HG02884 (cell line): ENCODE data around the gene TOLLIP.

Source experiments
- ATAC-seq: cut with Tn5 transposase; IDR thresholded peaks from one replicate; pipeline ENCODE4 v1.9.1; 2021; ENCODE audit warnings: mild to moderate bottlenecking, moderate library complexity; ENCODE audit not compliant: unreplicated experiment

The TOLLIP gene

DNA sequence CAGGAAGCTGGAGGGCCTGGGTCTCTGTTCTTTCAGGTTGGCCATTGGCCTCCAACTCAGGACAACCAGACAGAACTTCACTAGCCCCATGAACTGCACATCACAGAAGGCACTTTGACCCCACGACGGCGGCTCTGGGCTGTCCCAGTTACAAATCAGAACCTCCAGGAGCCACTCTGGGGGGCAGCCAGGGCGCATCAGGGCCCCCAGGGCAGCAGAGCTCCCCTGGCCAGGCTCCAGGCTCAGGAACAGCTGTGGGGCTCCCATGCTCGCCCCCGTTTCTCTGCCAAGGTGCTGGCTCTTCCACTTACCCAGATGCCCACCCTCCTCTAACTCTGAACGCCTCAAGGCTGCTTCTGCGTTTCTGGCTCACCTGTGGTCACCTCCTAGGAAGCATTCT is 25.5 kb downstream of the TOLLIP start:
- ATAC-seq = no peak

DNA sequence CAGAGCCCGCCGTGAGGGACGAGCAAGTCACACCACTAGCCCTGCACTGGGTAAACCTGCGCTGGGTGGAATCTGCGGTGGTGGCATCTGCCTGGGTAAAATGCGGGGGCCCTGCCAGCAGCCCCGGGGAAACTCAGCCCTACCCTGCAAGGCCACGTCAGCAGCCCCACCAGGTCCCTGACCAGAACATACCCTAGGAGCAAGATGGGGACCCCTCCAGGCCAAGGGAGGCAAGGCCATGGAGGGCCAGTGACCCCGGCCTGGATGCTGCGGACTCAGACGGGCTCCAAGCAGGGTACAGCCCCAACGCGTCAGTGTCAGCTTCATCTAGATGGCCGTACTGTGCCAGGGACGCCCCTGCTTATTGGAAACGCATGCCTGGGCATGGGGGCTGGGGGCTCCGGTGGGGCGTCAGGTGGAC is 26.3 kb downstream of the TOLLIP start:
- ATAC-seq = no peak

DNA sequence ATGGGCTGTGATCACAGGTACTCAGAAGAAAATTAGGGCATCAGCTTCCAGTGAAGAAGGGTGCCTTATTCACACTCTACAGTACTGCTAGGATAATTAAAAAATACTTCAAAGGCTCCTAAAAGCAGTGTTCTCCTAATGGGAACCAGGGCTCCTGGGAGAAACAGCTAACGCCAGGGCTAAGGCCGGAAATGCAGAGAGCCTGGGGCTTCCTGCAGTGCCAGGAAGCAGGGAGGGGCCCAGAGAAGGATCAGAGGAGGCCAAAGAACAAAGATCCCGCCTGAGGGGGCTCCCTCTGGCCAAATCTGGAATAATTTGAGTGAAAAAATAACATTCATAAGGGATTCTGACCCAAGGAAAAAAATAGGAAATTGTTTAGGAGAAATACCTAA is 27.5 kb downstream of the TOLLIP start:
- ATAC-seq = no peak

DNA sequence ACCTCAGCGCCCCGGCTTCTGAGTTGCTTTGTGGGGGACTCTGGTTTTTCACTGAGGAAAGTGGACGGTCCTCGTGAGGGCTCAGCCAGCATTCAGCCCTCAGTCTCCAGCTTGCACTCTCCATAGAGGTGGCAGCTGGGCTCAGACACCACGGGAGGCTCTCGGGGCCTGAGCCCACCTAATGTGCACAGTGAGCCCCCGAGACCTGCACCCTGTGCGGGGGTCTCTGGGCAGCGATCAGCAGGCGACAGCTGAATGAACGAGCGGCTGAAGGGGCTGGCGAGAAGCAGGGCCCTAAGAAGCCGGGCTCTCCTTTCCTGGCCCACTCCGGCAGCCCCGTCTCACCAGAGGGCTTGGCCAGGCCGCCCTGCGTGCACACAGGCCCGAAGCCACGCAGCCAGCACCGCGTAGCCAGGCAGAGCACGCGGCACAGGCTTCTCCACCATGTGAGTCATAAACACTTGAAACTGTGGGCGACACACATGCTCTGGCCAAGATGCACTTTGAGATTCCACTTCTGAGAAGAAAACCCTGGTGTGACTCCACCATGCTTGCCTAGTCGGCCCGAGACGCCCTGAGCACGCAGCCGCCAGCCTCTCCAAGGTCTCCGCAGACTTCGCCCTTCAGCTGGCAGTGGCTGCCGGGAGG is 28.0 kb downstream of the TOLLIP start:
- no peak for ATAC-seq

DNA sequence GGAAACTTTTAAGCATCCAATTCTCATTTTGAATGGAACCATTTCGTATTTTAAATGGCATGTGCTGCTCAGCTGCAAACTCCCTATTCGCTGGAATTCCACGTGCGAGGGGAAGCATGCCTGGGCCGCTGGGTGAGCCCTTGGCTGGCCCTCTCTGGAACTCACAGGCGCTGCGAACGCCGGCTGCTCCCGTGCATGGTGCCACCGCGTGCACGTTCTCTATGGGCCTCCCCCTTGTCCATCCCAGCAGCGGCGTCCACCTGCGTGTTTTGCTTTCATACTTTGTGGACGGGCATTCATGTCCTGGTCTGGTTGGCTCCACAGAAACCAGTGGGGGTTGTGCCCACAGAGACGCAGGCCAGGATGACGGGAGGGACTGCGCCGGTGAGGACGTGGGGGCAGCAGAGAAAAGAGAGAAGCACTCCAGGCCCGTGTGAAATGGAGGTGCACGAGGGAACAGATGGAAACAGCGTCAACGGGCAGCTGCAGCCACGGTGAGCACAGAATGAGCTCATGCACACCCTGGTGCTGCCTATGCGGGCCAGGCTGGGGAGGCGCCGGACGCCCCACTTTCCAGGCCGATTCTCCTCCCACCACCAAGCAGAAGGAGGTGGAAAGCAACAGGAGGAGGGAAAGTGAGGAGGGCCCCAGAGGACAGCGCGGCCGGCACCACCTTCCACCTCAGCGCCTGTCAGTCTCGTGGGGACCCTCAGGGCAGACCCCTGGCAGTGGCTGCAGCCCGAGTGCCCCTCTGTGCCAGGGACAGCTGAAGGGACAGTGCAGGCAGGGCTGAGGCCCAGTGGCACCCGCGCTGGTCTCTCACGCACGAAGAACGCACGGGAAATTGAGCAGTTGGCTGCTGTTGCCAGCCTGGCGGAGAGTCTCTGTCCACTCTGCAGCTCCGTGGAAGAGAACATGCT is 29.1 kb downstream of the TOLLIP start:
- no peak for ATAC-seq

DNA sequence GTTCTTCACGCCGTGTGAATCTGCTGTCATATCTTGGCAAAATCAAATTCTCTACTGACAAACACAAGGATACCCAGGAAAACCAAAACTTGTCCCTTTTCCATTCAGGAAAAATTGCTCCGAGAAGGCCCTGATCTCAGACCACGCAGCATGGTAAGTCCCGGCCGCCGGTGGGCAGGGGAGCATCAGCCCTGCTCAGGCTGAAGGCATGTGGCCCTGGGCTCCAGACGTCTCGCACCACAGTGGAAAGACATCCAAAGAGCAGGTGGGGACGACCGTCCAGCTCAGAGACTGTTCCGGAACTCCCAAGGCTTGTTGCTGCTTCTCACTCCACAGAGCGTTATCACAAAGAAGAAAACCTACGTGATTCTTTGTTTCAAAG is 29.8 kb downstream of the TOLLIP start:
- ATAC-seq = no peak

DNA sequence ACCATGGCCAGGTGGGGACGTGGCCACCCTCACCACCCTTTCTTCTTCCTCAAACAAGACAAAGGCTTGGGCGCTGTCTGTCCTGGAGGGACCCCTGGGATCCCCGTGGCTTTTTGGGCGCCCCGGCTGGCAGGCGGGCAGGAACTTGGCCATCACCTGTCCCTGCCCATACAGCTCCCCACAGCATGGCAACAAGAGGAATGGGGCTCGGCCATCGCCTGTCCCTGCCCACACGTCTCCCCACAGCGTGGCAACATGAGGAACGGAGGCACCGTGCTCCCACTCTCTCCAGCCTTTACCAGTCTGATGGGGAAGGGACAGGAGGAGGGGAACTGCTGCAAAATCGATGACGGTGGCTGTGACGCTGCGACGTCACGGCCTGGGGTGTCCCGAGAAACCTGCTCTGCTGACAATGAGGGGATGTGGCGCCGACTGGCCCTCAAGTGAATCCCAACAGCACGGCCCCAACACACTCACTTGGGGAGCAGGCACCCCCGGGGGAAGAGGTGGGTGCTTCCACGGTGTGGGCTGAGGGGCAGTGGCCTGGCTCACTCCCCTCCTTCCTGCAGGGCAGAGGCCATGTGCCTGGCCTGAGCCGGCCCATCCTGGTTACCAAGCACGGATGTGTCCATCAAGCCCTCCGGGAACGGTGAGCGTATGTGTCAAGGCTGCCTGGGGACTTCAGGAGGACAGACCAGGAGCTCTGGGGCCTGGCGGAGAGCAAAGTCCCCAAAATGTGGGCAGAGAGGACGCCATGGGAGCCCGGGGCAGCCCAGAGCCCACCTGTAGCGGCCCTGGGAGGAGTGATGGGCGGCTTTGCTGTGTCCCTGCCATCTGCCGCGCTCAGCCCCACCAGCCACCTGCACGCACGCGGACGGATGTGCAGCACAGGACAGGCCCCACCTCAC is 30.4 kb downstream of the TOLLIP start:
- ATAC-seq = no peak

DNA sequence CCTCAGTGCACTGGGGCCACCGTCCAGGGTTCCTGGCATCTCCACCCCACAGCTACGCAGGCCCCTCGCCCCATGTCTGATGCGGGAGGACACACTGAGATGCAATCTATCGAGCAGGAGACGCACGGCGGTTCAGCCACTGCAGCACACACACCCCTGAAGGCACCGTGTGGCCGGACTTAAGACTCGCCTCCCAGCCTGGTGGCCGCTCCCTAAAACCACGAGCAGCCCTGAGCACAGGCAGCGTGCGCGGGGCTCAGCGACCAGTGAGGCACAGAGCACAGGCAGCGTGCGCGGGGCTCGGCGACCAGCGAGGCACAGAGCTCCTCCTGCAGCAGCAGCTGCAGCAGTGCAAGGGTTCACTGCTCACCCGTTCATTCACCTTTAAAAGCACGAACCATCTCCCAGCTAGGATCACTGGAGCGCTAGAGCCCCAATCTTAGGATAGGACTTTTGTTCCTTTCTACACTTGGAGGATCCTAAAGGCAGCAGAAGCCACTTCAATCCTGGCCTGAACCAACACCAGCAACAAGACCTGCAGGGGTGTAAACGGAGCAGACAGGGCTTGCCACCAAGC is 31.4 kb downstream of the TOLLIP start:
- ATAC-seq = no peak

DNA sequence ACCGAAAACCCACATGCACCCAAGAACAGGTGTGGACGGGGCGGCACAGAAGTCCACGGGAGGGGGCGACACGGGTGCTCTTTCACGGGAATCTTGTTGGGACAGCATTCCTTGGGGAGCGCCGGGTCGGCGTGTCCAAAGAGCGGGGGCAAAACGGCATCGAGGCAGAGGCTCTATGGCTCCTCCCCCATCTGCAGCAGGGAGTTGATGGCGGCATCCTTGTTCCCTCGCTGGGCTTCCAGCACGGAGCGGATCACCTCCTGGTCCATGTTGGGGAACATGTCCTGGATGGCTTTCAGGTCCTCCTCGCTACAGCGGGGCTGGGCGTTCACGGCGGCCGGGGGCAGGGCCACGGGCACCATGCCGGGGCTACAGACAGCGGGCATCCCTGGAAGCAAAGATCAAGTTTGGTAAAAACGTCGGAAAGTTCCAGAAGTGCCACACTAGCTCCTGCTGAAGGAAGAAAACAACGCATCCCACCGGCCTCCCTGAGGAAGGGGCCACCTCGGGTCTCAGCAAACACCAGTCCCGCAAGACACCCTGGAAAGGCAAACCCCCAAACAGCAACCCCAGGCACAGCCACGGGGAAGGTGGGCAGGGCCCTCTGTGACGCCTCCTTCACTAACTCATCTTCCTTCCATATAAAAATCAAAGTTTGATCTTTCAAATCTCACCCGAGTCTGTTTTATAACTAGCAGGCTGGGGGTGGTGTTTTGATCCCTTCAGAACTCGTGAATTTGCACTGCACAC is 32.4 kb downstream of the TOLLIP start:
- no peak for ATAC-seq

DNA sequence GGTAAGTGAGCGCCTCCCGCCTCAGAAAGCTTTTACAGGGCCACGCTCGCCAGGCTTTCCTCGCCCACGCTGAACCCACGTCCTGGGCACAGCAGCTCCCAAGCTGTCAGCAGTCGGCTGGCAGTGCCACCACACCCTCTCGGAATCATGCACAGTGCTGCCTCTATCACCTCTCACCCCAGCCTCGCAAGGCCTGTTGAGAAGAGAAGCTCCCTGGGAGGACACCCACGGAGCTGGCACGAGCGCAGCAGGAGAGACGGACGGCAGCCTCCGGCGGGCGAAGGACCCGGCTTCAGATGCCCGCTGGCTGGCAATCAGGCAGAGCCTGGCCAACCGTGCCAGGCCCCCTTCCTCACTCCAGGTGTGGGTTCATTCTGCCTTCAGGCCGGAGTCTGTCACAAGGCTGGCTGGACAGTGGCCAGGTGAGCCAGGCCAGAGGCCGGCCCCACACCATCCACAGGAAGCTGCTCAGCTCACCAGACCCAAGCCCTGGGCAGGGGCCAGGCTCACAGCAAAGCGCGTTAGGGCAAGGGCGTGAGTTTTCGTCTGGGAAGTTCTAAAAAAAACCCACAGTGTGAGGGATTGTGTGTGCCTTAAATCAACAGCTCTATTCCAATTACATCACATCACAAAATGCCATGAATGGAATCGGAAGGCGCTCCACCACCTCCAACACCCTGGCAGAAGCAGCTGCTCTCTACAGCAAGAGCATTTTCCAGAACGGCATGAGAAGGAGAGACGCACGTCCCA is 33.2 kb downstream of the TOLLIP start:
- ATAC-seq = no peak

DNA sequence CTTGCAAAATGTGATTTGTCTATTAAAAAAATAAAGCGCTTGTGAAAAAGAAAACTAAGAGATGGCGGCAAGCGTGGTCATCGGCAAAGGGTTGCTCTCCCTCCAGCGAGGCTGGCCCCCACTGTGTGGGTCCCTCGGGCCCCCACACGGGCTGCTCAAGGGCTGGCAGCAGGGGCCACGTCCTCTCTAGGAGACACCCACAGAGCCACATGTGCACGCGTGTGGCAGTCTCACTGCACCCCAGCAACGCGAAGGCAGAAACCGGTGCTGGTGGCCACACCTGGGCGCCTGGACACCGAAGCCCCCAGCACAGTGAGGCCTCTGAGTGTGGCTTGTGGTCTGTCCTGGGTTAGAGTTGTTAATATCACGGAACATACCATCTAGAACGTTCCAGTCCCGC is 34.4 kb downstream of the TOLLIP start:
- no peak for ATAC-seq

DNA sequence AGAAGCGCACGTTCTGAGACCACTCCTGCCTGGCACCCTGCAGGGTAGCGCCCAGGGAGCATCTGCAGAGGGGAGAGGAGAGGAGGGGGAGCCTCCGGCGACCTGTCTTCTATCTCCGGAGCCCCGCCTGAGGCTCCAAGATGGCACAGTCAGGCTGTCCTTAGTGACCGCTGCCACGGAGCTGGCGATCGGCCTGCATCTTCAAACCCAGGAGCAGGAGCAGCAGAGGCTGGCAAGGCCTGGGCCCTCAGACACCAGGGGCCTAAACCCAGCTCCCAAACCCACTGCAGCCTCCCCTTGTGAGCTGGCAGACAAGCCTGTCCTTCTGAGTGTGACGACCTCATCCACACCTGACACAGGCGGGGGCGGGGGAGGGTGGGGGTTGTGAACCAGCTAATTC is 34.9 kb downstream of the TOLLIP start:
- no peak for ATAC-seq

DNA sequence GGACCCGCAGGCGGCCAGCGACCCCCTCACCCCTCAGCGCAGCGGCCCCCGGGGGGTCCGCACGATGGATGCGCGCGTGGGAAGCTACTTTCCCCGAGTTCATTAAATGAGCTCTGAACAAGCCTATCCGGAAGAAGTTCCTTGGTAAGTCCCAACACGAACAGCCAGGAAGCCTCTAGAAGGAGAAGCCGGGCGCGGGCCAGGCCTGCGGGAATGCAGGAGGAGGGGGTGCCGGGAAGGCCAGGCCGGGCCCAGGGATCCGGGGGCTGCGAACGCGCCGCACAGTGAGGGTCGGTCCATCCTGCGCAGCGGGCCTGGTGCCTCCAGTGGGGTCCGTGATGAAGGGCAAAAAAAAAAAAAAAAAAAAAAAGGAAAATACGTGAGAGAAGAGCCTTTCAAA is 36.9 kb downstream of the TOLLIP start:
- ATAC-seq = no peak

DNA sequence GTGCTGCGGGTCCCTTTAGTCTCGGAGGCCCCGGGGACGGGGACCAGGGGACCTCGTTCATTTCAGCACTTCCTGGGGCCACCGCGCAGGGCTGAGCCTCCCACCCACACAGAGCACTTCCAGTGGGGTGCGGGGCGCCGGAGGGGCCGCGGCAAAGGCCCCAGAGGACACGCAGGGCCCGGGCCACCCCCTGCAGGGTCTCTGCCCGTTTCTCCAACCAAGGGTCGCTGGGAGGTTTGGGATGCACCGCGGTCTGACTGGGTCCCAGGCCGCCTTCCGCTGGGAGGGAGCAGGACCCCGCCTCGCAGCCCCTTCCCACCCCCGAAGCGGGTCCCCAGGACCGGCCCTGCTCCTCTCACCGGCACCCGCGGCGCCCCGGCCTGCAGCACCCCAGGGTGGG is 37.5 kb downstream of the TOLLIP start:
- no peak for ATAC-seq

DNA sequence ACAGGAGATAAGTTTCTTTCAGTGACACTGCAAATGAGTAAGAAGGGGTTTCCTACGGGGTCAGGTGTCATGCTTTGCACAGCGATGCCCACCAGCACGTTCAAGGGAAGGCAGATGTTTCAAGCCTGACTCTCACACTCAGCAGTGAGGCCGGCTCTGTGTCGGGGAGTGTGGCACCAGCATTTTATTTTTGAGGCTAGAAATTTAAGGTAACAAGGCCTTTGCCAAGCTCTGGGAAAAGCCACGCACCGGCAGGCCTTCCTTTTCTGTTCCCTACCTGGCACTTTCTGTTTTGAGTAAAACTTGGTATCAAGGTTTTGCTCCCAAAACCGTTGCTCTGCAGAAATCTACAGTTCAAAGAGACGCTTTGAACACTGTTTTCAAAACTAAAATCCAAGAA is 38.0 kb downstream of the TOLLIP start:
- no peak for ATAC-seq

DNA sequence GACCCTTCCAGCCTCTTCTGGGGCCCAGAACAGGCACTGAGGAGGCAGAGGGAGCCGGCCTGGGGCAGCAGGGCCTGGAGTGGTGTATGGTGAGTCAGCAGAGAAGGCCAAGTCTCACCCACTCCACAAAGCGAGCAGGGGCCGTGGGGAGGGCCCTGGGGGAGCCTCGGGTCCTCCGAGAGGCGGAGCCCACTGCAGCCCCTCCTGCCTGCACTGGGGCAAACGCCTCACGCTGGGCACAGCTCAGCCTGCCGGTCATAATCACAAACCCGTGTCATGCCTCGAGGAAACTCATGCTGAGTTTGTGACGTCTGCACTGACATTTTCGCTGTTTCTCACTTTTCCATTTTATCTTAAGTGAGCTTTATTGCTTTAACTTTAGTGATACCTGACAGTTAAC is 38.4 kb downstream of the TOLLIP start:
- ATAC-seq = no peak

DNA sequence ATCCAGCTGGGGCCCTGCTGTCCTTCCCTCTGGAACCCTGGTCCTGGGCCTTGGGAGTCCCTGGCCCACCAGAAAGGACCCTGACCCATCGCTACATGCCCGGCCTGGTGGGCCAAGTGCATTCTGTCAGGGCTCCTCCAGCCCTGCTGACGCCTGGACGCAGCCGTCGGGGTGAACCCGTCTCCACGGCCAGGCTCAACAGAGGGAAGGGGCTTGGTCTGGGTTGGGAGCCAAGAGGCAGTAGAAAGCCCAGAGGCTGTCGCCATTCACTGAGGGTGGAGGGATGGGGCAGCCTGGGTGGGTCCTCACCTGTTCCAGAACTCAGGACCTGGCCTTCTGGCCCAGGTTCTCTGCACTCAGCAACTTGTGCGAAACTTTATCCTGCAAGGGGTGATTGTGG is 39.0 kb downstream of the TOLLIP start:
- ATAC-seq = no peak

DNA sequence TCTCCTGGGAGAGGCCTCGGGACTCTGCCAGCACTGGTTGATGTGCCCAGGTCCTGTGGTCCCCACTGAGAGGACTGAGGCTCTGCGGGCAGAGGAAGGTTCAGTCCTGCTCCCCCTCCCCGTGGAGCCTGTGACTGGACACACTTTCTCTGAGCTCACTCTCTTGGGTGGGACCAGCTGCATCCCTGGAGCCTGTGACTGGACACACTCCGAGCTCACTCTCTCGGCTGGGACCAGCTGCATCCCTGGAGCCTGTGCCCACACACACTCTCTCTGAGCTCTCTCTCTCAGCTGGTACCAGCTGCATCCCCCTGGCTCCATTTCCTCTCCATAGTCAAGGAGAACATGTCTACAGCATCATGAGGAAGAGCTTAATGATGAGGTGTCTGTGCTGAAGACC is 39.5 kb downstream of the TOLLIP start:
- ATAC-seq = no peak

DNA sequence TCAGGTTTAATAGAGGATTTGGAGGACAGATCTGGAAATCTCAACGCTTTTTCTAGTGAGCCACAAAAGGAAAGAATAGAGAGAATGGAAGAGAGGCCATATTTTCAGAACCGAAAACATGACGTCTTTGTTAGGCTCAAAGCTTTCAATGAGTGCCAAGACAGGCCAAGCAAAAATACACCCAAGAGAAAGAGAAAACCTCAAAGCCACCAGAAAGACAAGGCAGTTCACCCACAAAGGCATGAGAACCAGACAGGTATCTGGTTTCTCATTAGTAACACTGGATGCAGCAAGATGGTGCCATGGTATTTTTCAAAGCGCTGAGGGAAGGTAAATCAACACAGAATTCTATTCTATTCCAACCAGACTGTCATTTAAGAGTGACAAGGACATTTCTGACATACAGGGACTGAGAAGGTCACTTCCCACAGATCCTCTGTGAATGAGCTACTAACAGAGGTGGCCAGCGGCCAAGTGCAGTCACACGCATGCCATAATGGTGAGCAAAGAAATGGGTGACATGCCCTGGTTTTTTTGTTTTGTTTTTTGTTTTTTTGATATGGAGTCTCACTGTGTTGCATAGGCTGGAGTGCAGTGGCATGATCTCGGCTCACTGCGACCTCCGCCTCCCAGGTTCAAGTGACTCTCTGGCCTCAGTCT is 41.9 kb downstream of the TOLLIP start:
- no peak for ATAC-seq
